Tibial nerve (tissue), 4 donors: ENCODE measurements around the gene MRE11.

Experiments used
- CTCF ChIP-seq, 5 experiments: fragments of 200-600 bp in 3 of 5; fragments of 450-650 bp in 2 of 5; sonication (generic) in 3 of 5; IDR thresholded peaks; one replicate each; pipeline ENCODE4 v1.5.1; 2016 to 2019; ENCODE audit warnings: antibody characterized with exemption in 5 of 5, mild to moderate bottlenecking in 3 of 5, moderate library complexity in 2 of 5
- EP300 ChIP-seq, 2 donors: sonication (generic); formaldehyde crosslinking; IDR thresholded peaks; one replicate each; pipeline ENCODE4 v1.6.1; 2017; ENCODE audit warnings: antibody characterized with exemption in 2 of 2, mild to moderate bottlenecking in 1 of 2
- POLR2A ChIP-seq, 2 donors: fragments of 450-650 bp; IDR thresholded peaks; one replicate each; pipeline ENCODE4 v1.6.1; 2017; ENCODE audit warnings: antibody characterized with exemption in 2 of 2, mild to moderate bottlenecking in 2 of 2, moderate library complexity in 2 of 2

GRCh38 chr11:94501522-94501921 is 7.9 kb upstream of the MRE11 start:
- TF ChIP-seq POLR2A (IDR thresholded peaks at IDR 0.05): no peak
- TF ChIP-seq CTCF (IDR thresholded peaks at IDR 0.05): no peak
- TF ChIP-seq EP300 (IDR thresholded peaks at IDR 0.05): no peak
